Small intestine (tissue), 7 donors: ENCODE results near the gene DIS3L2. TPM values are rescaled to one million over a fixed set of nuclear protein-coding genes. Genes with fewer than 3 reads are reported as not detected.

Experiments
- DNase-seq, 2 donors: peaks; one replicate each; pipeline versions ENCODE4 v3.0.0 to v3.0.0-alpha.2; 2013
- FAIRE-seq: peaks from 2 replicates; lab custom pipeline; 2012; peaks lifted over from hg19 to GRCh38; lab: Jason Lieb, UNC
- H3K27ac ChIP-seq, 3 donors: one replicate each; pipeline ENCODE4 v1.5.1; 2013; ENCODE audit warnings: low read length in 2 of 3, mild to moderate bottlenecking in 2 of 3, control low read depth in 1 of 3, inconsistent platforms in 1 of 3, low read depth in 1 of 3, moderate library complexity in 1 of 3
- H3K27me3 ChIP-seq, 3 donors: one replicate each; pipeline ENCODE4 v1.6.1; 2013; ENCODE audit warnings: low read length in 3 of 3, inconsistent platforms in 1 of 3; ENCODE audit not compliant: control insufficient read depth in 3 of 3, insufficient read depth in 3 of 3
- H3K36me3 ChIP-seq, 3 donors: one replicate each; pipeline ENCODE4 v1.6.1; 2013; ENCODE audit warnings: low read length in 3 of 3, inconsistent platforms in 1 of 3, low read depth in 1 of 3, mild to moderate bottlenecking in 1 of 3, moderate library complexity in 1 of 3; ENCODE audit not compliant: control insufficient read depth in 3 of 3, insufficient read depth in 2 of 3
- H3K4me1 ChIP-seq, 3 donors: one replicate each; pipeline ENCODE4 v1.6.1; 2013; ENCODE audit warnings: low read length in 2 of 3, inconsistent platforms in 1 of 3, low read depth in 1 of 3, mild to moderate bottlenecking in 1 of 3, moderate library complexity in 1 of 3; ENCODE audit not compliant: control insufficient read depth in 3 of 3, insufficient read depth in 2 of 3
- H3K4me3 ChIP-seq, 3 donors: one replicate each; pipeline ENCODE4 v1.5.1; 2013; ENCODE audit warnings: low read length in 3 of 3, control low read depth in 1 of 3, inconsistent platforms in 1 of 3, low read depth in 1 of 3, mild to moderate bottlenecking in 1 of 3, moderate library complexity in 1 of 3
- H3K9me3 ChIP-seq, 2 donors: one replicate each; pipeline ENCODE4 v1.6.1; 2013; ENCODE audit warnings: low read depth in 1 of 2, low read length in 1 of 2; ENCODE audit not compliant: control insufficient read depth in 2 of 2, insufficient read depth in 1 of 2
- WGBS, 3 donors: extraction: QIAGEN DNeasy Blood & Tissue Kit; methylation state at CpG; one replicate each; pipeline ENCODE4 v1.1.7; 2013; 5-methylcytosine and 5-hydroxymethylcytosine counted together
- polyA plus RNA-seq, 4 donors: library from polyadenylated mRNA; stranded (reverse) in 3 of 4; unstranded in 1 of 4; fragments of 200-250 nt in 3 of 4; fragments of 120-200 nt in 1 of 4; gene quantifications; one replicate each; pipeline versions ENCODE4 v1.2.1 to v1.2.3, GENCODE V29; 2013
- donor health status: healthy with polysubstance abuse.
- donor health status: control.
- donor health status: control.
- donor health status: Bipolar disorder and iron deficiency.
- donor health status: healthy.

Gene DIS3L2
- polyA plus RNA-seq, 4 donors, result 8.3 to 22.1 (median 11.8) TPM

GRCh38 chr2:232076736-232077135, 115.2 kb downstream of the DIS3L2 start:
- no peak overlapping the region for H3K27ac ChIP-seq
- WGBS, 3 donors, result 91 to 95% (median 95%) methylated on average over 3 of the region's 3 CpGs
- no peaks in the 10 kb centered on the region for H3K27me3 ChIP-seq
- no peak overlapping the region for H3K4me3 ChIP-seq
- DNase-seq (no peak), FAIRE-seq (no peak)
- H3K9me3 ChIP-seq, result peaks cover 0 to 3% of the 10 kb centered on the region in 2 donors
- no peaks in the 10 kb centered on the region for H3K4me1 ChIP-seq
- H3K36me3 ChIP-seq, result no peaks in the 10 kb centered on the region

DNA sequence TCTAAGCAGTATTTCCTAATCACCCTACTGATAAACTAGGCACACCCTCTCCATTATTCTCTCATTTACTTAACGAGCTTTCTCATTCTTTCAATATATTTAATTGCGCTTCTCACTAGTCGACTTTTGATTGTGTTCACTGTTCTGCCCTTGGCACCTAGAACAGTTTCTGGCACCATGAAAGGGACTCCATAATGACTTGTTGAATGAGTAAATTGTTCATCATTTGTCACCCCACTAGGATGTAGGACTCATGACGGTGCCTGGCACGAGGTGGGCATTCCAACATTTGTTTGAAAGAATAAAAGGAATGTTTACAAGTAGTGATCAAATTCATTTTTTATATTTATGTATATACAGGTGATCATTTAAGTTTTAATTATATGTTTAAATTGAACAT, 123.7 kb downstream of the DIS3L2 start:
- no peak overlapping the region for H3K27ac ChIP-seq
- no peaks in the 10 kb centered on the region for H3K4me1 ChIP-seq
- no peak for DNase-seq
- whole genome bisulfite sequencing, 3 donors, result 62 to 76% (median 72%) methylated on average over 5 of the region's 5 CpGs
- no peaks in the 10 kb centered on the region for H3K27me3 ChIP-seq
- no peak for FAIRE-seq
- no peak overlapping the region for H3K4me3 ChIP-seq
- H3K36me3 ChIP-seq, result peaks cover 0 to 4% (median 1%) of the 10 kb centered on the region in 3 donors
- H3K9me3 ChIP-seq, result peaks cover 0 to 17% of the 10 kb centered on the region in 2 donors

GRCh38 chr2:232085826-232086425, 124.4 kb downstream of the DIS3L2 start:
- FAIRE-seq (no peak), DNase-seq (no peak)
- peaks cover 0 to 4% (median 3%) of the 10 kb centered on the region in 3 donors for H3K36me3 ChIP-seq
- 94 to 96% (median 96%) methylated on average over 16 of the region's 16 CpGs for WGBS, 3 donors
- no peak overlapping the region for H3K4me3 ChIP-seq
- no peaks in the 10 kb centered on the region for H3K4me1 ChIP-seq
- H3K27ac ChIP-seq, result no peak overlapping the region
- no peaks in the 10 kb centered on the region for H3K27me3 ChIP-seq
- peaks cover 0 to 17% of the 10 kb centered on the region in 2 donors for H3K9me3 ChIP-seq

DNA sequence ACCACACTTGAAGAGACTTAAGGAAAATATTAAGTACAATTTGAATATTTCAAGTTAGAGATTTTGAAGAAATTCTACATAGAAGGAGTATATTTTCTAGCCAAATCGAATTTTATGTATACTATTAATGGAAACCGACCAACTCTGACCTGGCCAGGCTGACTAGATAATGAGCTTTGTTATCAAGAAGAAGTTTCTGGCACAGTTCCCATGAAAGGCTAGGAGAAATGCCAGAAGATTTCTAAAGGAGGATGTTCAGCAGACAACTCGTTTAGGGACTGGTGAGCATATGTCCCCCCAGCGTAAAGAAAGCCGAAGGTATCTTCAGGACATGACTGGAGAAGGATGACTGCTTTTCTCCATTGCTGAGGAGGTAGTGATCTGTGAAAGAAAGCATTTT, 127.3 kb downstream of the DIS3L2 start:
- Histone ChIP-seq H3K9me3 (no peaks in the 10 kb centered on the region), H3K36me3 (peaks cover 0 to 6% (median 4%) of the 10 kb centered on the region in 3 donors), H3K27me3 (no peaks in the 10 kb centered on the region), H3K27ac (no peak overlapping the region), H3K4me1 (no peaks in the 10 kb centered on the region), H3K4me3 (no peak overlapping the region)
- no peak for DNase-seq
- no peak for FAIRE-seq
- 80 to 92% (median 88%) methylated on average over 5 of the region's 5 CpGs for WGBS, 3 donors

DNA sequence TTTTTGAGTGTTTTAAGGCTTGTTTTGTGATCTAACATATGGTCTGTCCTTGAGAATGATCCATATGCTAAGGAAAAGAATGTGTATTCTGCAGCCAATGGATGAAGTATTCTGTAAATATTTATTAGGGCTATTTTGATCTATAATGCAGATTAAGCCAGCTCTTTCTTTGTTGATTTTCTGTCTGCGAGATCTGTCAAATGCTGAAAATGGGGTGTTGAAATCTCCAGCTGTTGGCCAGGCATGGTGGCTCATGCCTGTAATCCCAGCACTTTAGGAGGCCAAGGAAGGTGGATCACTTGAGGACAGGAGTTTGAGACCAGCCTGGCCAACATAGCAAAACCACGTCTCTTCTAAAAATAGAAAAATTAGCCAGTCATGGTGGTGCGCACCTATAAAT, 132.7 kb downstream of the DIS3L2 start:
- no peaks in the 10 kb centered on the region for H3K27me3 ChIP-seq
- H3K36me3 ChIP-seq, result peaks cover 0 to 12% (median 6%) of the 10 kb centered on the region in 3 donors
- no peaks in the 10 kb centered on the region for H3K4me1 ChIP-seq
- peaks cover 0 to 23% of the 10 kb centered on the region in 2 donors for H3K9me3 ChIP-seq
- no peak overlapping the region for H3K27ac ChIP-seq
- no peak for FAIRE-seq
- WGBS, 3 donors, result 84 to 98% (median 89%) methylated on average over 3 of the region's 3 CpGs
- DNase-seq, result no peak
- H3K4me3 ChIP-seq, result no peak overlapping the region

GRCh38 chr2:232094883-232095282, 133.4 kb downstream of the DIS3L2 start:
- Histone ChIP-seq H3K9me3 (peaks cover 0 to 26% of the 10 kb centered on the region in 2 donors), H3K27me3 (no peaks in the 10 kb centered on the region), H3K4me1 (no peaks in the 10 kb centered on the region), H3K36me3 (peaks cover 0 to 10% (median 6%) of the 10 kb centered on the region in 3 donors), H3K27ac (no peak overlapping the region), H3K4me3 (no peak overlapping the region)
- FAIRE-seq (peak; percentile 5), DNase-seq (no peak)

DNA sequence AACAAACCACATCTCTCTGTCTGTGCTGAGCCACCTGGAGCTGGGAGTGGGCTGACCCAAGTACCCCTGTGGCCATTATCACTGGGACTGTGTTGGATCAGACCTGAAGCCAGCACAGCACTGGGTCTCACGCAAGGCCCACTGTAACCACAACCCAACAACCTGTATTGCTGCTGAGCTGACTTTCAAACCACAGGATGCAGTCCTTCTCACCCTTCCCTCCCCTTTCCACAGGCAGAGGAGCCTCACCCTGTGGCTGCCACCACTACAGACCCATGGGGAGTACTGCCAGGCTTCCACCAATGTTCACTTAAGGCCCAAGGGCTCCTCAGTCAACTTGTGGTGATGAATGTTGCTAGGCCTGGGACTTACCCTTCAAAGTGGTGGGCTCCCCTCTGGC, 135.7 kb downstream of the DIS3L2 start:
- Histone ChIP-seq H3K27me3 (no peaks in the 10 kb centered on the region), H3K36me3 (peaks cover 0 to 11% (median 2%) of the 10 kb centered on the region in 3 donors), H3K4me1 (no peaks in the 10 kb centered on the region), H3K27ac (no peak overlapping the region), H3K4me3 (no peak overlapping the region), H3K9me3 (peaks cover 0 to 34% of the 10 kb centered on the region in 2 donors)
- WGBS, 3 donors, result 80 to 94% (median 88%) methylated on average over 1 of the region's 1 CpG
- FAIRE-seq, result no peak
- no peak for DNase-seq

DNA sequence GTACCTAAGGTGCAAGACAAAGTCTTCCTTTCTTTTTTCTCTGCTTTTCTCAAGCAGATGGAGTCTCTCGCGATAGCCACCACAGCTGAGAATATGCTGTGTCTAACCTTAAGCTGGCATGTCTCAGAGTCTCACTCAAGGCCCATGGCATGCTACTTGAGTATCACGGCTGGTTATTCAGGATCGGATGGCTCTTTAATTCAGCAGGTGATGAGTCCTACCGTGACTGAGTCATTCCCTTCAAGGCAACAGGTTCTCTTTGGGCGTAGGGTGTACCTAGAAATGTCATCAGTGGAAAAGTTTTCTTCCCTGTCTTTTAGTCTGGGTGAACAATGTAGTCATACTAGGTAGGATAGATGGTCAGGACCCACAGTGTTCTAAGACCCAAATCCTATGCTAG, 136.2 kb downstream of the DIS3L2 start:
- H3K36me3 ChIP-seq, result peaks cover 0 to 11% (median 2%) of the 10 kb centered on the region in 3 donors
- 96 to 97% (median 96%) methylated on average over 6 of the region's 6 CpGs for WGBS, 3 donors
- H3K9me3 ChIP-seq, result peaks cover 0 to 34% of the 10 kb centered on the region in 2 donors
- no peak overlapping the region for H3K4me3 ChIP-seq
- FAIRE-seq (no peak), DNase-seq (no peak)
- H3K4me1 ChIP-seq, result no peaks in the 10 kb centered on the region
- no peak overlapping the region for H3K27ac ChIP-seq
- H3K27me3 ChIP-seq, result no peaks in the 10 kb centered on the region

GRCh38 chr2:232102380-232102779, 140.9 kb downstream of the DIS3L2 start:
- FAIRE-seq (no peak), DNase-seq (no peak)
- H3K27ac ChIP-seq, result no peak overlapping the region
- H3K36me3 ChIP-seq, result peaks cover 0 to 6% (median 2%) of the 10 kb centered on the region in 3 donors
- no peaks in the 10 kb centered on the region for H3K27me3 ChIP-seq
- no peak overlapping the region for H3K4me3 ChIP-seq
- no peaks in the 10 kb centered on the region for H3K4me1 ChIP-seq
- 89 to 95% (median 93%) methylated on average over 4 of the region's 4 CpGs for WGBS, 3 donors
- H3K9me3 ChIP-seq, result peaks cover 0 to 19% of the 10 kb centered on the region in 2 donors
